GM12873 (cell line): ENCODE results near the gene RAB30.

Experiments used
- TF ChIP-seq, protein P1 (sequence below): IDR thresholded peaks from 2 replicates; pipeline ENCODE4 v1.5.1; 2012; ENCODE audit warnings: low read depth, mild to moderate bottlenecking, moderate library complexity, low read length, control low read depth; ENCODE audit not compliant: insufficient read depth; ENCODE audit errors: missing control alignments

Gene RAB30

DNA sequence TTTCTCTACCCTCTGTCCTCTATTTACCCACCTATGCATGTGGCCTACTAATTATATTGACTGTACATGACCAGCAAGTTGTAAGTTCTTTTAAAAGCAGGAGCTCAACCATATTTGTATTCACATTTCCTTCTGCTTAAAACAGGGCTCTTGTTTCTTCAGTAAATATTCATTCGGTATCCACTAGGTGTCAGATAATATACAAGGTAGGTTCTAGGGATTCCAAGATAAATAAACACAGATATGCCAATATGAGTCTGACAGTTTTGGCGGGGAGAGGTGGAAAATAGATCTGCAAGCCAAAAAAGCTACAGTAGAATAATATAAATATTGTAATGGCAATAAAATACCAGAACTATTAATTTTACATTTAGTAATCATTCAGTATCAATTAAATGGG is 15.3 kb upstream of the RAB30 start:
- TF ChIP-seq, protein P1, sequence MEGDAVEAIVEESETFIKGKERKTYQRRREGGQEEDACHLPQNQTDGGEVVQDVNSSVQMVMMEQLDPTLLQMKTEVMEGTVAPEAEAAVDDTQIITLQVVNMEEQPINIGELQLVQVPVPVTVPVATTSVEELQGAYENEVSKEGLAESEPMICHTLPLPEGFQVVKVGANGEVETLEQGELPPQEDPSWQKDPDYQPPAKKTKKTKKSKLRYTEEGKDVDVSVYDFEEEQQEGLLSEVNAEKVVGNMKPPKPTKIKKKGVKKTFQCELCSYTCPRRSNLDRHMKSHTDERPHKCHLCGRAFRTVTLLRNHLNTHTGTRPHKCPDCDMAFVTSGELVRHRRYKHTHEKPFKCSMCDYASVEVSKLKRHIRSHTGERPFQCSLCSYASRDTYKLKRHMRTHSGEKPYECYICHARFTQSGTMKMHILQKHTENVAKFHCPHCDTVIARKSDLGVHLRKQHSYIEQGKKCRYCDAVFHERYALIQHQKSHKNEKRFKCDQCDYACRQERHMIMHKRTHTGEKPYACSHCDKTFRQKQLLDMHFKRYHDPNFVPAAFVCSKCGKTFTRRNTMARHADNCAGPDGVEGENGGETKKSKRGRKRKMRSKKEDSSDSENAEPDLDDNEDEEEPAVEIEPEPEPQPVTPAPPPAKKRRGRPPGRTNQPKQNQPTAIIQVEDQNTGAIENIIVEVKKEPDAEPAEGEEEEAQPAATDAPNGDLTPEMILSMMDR, result no peak

DNA sequence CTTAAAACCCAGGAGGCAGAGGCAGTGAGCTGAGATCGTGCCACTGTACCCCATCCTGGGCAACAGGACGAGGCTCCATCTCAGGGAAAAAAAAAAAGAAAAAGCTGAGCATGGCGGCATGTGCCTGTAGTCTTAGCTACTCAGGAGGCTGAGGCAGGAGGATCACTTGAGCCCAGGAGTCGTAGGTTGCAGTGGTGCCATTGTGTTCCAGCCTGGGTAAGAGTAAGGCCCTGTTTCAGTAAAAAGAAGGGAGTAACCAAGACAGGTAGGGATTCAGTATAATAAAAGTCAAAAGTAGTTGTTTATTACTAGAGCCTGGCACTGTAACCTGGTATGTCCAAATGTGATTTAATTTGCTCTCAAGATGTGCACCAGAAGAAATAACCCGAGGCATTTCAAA is 8.1 kb upstream of the RAB30 start:
- TF ChIP-seq, protein P1, result no peak

DNA sequence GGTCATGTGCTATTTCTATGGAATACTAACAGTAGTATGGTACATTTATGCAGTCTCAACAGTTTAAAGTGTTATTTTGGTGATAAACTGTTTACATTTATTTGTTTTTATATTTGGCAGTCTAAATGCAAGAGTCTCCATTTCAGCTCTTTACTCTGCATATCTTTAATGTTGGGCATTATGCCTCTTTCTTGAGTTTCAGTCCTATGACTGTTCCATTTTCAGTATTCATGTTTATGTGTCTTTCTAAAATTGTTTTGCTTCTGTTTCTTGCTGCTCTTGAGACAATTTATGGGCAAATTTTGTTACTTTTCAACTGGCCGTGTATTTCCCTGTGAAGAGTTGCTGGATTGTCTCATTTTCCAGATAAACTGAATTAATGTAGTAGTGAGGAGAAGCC is 6.6 kb upstream of the RAB30 start:
- TF ChIP-seq, protein P1, result no peak

GRCh38 chr11:83073884-83074283 is 2.2 kb upstream of the RAB30 start:
- TF ChIP-seq, protein P1, result no peak

DNA sequence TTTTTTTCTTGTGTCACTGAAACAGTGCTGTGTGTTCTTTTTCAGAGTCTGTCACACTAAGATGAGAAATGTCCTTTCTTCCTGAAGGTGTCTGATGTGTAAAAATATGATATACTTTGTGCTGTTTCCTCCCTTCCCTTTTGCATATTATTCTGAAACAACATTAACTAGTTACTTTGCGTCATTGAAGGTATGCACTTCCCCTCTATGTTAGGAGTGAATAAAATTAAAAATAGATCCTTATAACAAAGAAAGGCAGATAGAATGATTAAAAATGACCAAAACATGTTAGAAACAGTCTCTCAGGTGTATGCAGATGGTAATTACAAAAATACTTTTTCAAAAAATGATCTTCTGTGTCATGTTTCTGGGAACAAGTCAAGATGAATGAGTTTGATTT is 1.6 kb upstream of the RAB30 start:
- TF ChIP-seq, protein P1, result no peak

DNA sequence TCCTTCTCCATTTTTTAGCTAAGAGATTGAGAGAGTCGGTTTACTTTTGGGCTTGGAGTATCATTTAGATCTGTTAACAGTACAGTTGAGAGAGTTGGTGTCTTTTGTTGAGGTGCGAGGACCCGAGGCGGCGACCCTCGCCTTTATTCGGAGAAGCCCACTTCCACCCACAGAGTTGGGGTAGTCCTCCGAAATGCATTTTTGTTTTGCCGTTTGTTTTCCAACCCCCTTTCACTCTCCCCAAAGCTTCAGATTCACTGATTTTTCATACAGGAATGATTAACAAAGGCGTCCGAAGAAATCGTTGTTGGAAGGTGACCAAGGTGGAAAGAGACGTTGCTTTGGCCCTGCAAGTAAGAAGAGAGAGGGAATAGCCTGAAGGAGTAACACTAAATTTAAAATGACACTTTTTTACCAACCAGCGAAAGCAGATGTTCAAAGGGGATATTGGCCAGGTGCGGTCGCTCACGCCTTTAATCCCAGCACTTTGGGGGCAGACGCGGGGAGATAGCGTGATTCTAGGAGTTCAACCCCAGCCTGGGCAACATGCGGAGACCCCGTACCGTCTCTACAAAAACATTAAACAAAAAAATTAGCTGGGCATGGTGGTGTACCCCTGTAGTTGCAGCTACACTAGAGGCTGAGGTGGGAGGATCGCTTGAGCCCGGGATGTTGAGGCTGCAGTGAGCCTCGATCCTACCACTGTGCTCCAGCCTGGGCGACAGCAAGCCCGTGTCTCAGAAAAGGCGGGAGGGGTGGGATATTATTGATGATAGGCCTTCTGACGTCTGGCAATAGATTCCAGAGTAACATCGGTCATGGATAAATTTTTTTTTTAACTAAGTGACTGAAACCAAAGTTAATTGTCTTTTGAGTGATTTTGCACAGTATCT is 899 bp upstream of the RAB30 start:
- TF ChIP-seq, protein P1, result no peak

DNA sequence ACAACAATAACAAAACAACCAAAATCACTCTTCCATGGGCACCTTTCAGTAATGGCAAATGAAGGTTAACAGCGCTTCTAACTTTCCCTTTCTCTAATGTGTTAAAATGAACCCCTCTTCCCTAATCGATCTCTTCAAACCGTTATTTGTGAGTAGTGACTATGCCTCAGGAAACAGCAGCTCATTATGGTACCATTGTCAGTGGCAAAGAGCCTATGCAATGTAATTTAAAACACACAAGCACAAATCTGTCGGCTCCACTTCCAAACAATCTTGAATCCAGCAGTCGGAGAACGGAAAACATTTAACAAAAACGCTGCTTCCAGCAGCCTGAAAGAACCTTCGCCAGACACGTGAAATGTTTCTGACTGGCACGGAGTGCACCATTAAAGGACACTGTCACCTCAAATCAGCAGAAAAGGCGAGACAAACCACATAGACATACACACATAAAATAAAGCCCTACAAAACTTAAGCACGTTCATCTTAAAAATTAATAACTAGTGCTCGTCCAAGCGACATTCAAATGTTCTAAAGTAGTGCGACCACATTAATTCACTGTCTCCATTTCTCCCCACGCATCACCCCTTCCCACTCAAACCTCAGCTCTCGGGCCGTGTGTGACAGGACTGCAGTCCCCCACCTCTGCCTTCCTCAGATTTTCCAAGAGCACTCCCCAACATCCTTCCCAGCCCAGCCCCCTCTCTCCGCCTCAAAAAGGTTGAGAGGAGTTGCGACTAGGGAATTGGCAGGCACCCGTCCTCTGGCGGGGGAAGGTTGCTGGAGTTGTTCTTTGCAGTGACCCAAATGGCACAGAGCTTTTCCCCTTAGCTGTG is 748 bp downstream of the RAB30 start:
- TF ChIP-seq, protein P1, result no peak
